ENCODE measurements around the gene PLEKHF1.
A peak's percentile ranks its signal among the peaks of the same experiment; 100 is the strongest.

Gene PLEKHF1

DNA sequence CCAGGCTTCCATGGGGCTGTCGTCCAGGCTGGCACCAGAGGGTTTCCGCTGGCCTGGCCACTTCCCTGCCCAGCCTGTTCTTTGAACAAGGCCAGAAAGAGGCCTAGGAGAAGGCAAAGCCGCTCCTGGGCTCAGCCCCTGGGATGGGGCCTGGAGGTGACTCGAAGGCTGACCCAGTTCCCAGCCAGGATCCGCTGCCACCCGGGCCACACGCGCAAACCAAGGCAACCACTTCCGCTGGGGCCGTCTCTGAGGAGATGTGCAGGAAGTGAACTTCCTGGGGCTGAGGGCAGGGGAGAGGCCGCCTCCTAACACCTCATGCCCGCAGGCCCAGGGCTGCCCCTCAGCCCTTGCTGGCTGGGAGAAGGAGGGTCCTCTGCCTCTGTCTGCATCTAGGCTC, 15.2 kb downstream of the PLEKHF1 start:
- DNase-seq: peak in 1 of 2 donors; percentile 23

GRCh38 chr19:29680937-29681336, 15.7 kb downstream of the PLEKHF1 start:
- no peak for DNase-seq

GRCh38 chr19:29681422-29682235, 16.4 kb downstream of the PLEKHF1 start:
- DNase-seq: no peak

DNA sequence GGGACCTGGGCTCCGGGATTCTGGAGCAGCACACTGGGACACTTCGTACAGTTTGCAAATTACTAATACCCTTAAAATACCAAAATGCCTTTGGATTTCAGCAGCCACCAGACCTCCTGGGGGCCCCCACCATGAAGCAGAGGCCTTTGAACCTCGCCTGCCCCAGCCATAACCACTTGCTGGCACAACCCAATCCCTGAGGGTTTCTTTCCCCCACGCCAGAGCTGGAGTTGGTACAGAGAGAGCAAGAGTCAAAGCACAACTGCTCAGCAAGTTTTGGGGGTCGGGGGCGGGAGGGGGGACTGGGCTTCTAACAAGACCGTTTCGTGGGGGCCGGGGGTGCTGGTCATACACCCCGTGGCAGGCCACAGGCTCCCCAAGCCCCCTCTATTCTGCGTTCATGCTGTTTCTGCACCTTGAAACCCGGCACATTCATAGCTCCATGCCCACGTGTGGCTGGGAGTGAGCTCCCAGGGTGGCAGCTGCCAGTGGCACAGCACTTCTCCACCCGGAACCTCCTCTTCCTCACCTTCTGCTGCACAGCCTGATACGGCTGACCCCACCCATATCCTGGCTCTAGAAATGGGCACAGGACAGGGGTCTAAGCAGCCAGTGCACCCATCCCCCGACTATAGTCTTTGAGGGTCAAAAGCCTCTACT, 17.1 kb downstream of the PLEKHF1 start:
- no peak for DNase-seq

- peak; percentile 68 to 91 for DNase-seq
Observed at GRCh38 chr19:29683009-29683408, 17.7 kb downstream of the PLEKHF1 start.

DNA sequence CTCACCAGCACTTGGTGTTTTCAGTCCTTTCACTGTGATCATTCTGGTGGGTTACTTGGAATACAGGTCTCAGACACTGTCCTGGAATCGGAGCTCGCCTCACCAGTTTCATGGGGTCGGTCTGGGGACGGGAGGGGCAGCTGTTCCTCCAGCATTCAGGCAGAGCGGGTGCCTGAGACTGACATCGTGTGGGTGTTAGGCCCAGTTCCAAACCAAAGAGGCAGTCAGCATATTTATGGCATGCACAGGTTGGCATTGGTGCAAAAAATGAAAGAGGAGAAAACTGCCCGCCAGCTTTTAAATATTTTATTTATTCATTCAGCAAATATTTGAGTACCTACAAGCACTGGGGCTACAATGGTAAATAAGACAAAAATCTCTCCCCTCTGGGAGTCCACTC, 20.1 kb downstream of the PLEKHF1 start:
- no peak for DNase-seq

GRCh38 chr19:29686285-29686805, 21.1 kb downstream of the PLEKHF1 start:
- DNase-seq: no peak

DNA sequence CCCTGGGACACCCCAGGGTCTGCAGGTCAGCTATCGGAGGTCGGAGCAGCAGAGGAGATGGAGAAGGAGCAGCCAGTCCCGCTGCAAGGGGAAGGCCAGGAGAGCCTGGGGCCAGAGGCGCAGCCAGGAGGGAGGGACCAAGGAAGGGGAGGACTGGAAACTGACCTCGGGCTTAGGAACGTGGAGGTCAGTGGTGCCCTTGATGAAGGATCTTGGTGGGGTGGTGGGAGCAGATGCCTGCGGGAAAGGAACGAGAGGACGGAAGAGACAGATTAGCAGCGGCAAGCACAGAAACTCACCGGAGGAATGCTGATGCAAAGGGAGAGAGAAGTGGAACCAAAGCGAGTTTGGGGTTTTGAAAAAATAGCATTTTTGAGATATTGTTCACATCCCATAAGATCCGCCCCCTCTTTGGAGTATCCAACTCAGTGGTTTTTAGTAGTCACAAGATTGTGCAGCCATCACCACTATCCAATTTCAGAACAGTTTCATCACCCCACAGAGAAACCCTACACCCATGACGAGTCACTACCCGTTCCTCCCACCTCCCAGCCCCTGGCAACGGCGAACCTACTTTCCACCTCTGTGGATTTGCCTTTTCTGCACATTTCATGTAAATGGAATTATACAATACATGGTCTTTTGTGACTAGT, 22.1 kb downstream of the PLEKHF1 start:
- no peak for DNase-seq

- DNase-seq: no peak
Observed at GRCh38 chr19:29687897-29688728, 22.9 kb downstream of the PLEKHF1 start.

- no peak for DNase-seq
Observed at GRCh38 chr19:29690842-29691241, 25.6 kb downstream of the PLEKHF1 start.

DNA sequence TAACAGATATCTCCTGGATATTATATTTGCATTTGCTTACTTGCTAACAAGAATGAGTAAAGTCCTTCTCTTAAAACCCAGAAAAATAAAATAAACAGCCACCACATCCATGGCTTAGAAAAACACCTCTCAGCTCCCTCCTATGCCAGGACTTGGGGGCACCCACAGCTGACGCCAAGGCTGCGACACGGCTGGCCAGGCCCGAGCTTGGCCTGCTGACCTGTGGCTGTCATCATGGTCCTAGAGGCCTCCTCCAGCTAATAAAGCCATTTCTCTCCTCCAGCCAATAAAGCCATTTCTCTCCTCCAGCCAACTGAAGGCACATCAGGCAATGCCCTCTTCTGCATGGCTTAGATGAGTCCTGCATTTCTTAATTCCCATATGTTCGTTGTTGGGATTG, 28.9 kb downstream of the PLEKHF1 start:
- DNase-seq: no peak

DNA sequence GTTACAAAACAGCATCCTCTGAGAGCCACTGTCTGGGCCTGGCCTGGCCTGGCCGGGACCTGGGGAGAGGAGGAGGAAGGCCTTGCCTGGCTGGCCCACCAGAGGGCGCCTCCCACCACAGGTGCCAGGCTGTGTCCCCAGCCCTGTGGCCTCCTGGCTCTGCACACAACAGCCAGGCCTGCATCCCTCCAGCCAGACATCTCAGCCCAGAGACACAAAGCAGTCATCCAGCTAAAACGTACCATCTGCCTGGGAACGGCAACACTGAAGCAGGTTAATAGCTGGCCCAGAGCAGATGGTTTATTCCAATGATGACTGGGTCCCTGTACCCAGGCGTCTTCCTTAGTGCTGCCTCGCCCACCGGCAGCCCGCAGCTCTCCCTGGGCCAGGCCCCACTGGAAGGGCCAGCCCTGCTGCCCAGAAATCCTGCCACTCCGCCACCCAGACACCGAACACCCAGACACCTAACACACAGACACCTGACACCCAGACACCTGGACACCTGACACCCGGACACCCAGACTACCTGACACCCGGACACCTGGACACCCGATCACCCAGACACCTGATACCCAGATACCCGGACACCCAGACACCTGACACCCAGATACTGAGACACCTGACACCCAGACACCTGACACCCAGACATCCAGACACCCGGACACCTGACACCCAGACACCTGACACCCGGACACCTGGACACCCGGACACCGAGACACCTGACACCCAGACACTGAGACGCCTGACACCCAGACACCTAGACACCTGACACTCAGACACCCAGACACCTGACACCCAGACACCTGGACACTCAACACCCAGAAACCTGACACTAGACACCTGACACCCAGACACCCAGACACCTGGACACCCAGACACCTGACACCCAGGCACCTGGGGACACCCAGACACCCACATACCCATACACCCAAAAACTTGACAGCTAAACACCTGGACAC, 29.7 kb downstream of the PLEKHF1 start:
- DNase-seq: peak; percentile 78 to 84

- no peak for DNase-seq
Observed at GRCh38 chr19:29695765-29696564, 30.7 kb downstream of the PLEKHF1 start.

GRCh38 chr19:29696565-29696846, 31.2 kb downstream of the PLEKHF1 start:
- DNase-seq: no peak

GRCh38 chr19:29697523-29698261, 32.4 kb downstream of the PLEKHF1 start:
- DNase-seq: no peak

DNA sequence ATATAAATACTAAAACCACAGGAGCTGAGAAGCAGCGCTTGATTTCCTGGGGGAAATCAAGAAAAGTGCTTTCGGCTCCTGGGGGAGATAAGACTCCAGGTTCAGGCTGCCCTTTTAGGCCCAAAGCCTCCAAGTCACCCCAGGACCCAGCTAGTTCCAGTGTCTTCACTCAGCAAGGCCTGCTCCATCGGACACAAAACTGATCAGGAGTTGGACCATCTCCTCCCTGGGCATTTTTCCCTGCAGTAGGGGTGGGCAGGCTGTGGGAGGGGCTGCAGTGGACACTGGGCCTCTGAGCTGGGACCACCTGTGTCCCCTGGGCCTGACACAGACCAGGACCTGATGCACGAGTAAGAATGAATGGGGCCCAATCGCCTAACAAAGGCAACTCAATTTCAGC, 34.6 kb downstream of the PLEKHF1 start:
- no peak for DNase-seq

DNA sequence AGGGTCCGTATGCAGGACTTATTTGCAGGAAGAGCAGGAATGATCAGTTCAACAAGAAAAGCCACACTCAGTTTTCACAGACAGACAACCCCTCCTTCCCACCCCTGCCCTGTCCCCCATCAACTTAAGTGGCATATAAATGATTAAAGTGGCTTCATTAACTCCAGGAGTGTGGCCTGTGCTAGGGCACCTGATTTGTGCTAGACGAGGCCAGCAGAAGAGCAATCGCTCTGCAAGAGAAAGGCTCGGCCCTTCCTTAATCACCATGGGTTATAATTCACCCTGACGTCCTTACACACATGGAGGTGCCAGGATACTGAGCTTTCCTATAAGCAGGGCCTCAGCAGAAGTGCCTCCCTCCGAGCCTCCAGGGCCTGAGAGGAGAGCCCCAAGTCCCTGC, 35.2 kb downstream of the PLEKHF1 start:
- DNase-seq: no peak

- DNase-seq: no peak
Observed at GRCh38 chr19:29702161-29702962, 37.1 kb downstream of the PLEKHF1 start.

- DNase-seq: no peak
Observed at GRCh38 chr19:29702963-29703320, 37.7 kb downstream of the PLEKHF1 start.

Measured in hippocampal formation (tissue), 2 donors.